Keratinocyte (primary cell): ENCODE results near the gene PRKAR1B. TPM values are rescaled to one million over a fixed set of nuclear protein-coding genes. Genes with fewer than 3 reads are reported as not detected.
"Not testable (repeated sequence)": the region's sequence is repeated elsewhere in the genome, so short reads cannot be mapped to it uniquely, and the experiment has no call there.

Source experiments
- DNase-seq: peaks from one replicate; pipeline ENCODE4 v3.0.0-alpha.2; 2011; ENCODE audit warnings: low read depth, missing footprints, low spot score
- FAIRE-seq: peaks from 2 replicates; lab custom pipeline; 2011; peaks lifted over from hg19 to GRCh38; lab: Jason Lieb, UNC
- H2AFZ ChIP-seq: 2 replicates; pipeline ENCODE4 v1.6.0; 2012; ENCODE audit warnings: low read length, control low read depth, inconsistent platforms; ENCODE audit not compliant: control insufficient read depth
- H3K27ac ChIP-seq: 2 replicates; pipeline ENCODE4 v1.5.1; 2011; ENCODE audit warnings: low read length; ENCODE audit not compliant: control insufficient read depth, insufficient read depth
- H3K27me3 ChIP-seq: 3 replicates; pipeline ENCODE4 v1.6.0; 2011; ENCODE audit warnings: low read length; ENCODE audit not compliant: control insufficient read depth, insufficient read depth; ENCODE audit errors: extremely low read depth
- H3K36me3 ChIP-seq, 2 experiments: 2 replicates in 1 of 2; 3 replicates in 1 of 2; pipeline ENCODE4 v1.5.1; 2011; ENCODE audit warnings: low read length in 2 of 2, mild to moderate bottlenecking in 1 of 2; ENCODE audit not compliant: control insufficient read depth in 2 of 2, insufficient read depth in 2 of 2; ENCODE audit errors: extremely low read depth in 1 of 2
- H3K4me1 ChIP-seq: 3 replicates; pipeline ENCODE4 v1.5.1; 2011; ENCODE audit warnings: low read length; ENCODE audit not compliant: control insufficient read depth, insufficient read depth; ENCODE audit errors: extremely low read depth
- H3K4me2 ChIP-seq: 3 replicates; pipeline ENCODE4 v1.6.0; 2011; ENCODE audit warnings: low read depth, low read length; ENCODE audit not compliant: control insufficient read depth, insufficient read depth; ENCODE audit errors: extremely low read depth
- H3K4me3 ChIP-seq, 3 experiments: fragments of 200-600 bp in 1 of 3; sonication (generic) in 1 of 3; 2 replicates in 2 of 3; 3 replicates in 1 of 3; pipeline ENCODE4 v1.5.1; 2011 to 2016; ENCODE audit warnings: low read length in 3 of 3, mild to moderate bottlenecking in 3 of 3, control low read depth in 2 of 3, inconsistent platforms in 1 of 3, low read depth in 1 of 3, mixed read lengths in 1 of 3, mixed run types in 1 of 3, moderate library complexity in 1 of 3; ENCODE audit not compliant: control insufficient read depth in 2 of 3, insufficient read depth in 2 of 3; ENCODE audit errors: extremely low read depth in 1 of 3
- H3K79me2 ChIP-seq: 2 replicates; pipeline ENCODE4 v1.6.0; 2012; ENCODE audit warnings: low read length; ENCODE audit not compliant: control insufficient read depth, insufficient read depth
- H3K9ac ChIP-seq: 3 replicates; pipeline ENCODE4 v1.6.0; 2011; ENCODE audit warnings: low read length; ENCODE audit not compliant: control insufficient read depth, insufficient read depth; ENCODE audit errors: extremely low read depth
- H3K9me1 ChIP-seq: 3 replicates; pipeline ENCODE4 v1.6.0; 2011; ENCODE audit warnings: low read length; ENCODE audit not compliant: control insufficient read depth, insufficient read depth; ENCODE audit errors: extremely low read depth
- H3K9me3 ChIP-seq: 2 replicates; pipeline ENCODE4 v1.5.1; 2012; ENCODE audit warnings: low read depth, low read length; ENCODE audit not compliant: control insufficient read depth
- H4K20me1 ChIP-seq: 3 replicates; pipeline ENCODE4 v1.6.0; 2011; ENCODE audit warnings: low read length; ENCODE audit not compliant: control insufficient read depth, insufficient read depth; ENCODE audit errors: extremely low read depth
- EZH2 ChIP-seq: IDR thresholded peaks from one replicate; pipeline ENCODE4 v1.6.1; 2012; ENCODE audit warnings: inconsistent platforms, mild to moderate bottlenecking, low read length, moderate library complexity
- dilution Hi-C: fragments of 300-500 bp; cut with MboI; formaldehyde crosslinking; loops from one replicate; pipeline ENCODE4 v1.7.0; 2020; ENCODE audit warnings: low sequenced_read_pairs; ENCODE audit not compliant: extremely low pct_ligation_motif_present
- polyA plus RNA-seq, 5 experiments: library from polyadenylated mRNA; depleted of rRNA in 3 of 5; stranded (reverse) in 3 of 5; stranded (forward) in 1 of 5; unstranded in 1 of 5; fragments of >200 nt; gene quantifications; 1 replicate in 1 of 5; 2 replicates in 3 of 5; 3 replicates in 1 of 5; pipeline versions ENCODE4 v1.2.1 to v1.2.3, GENCODE V29; 2011 to 2012; ENCODE audit warnings: missing spikeins in 2 of 5, low read depth in 1 of 5, low replicate concordance in 1 of 5
- TF ChIP-seq, protein P1 (sequence below), 3 experiments: IDR thresholded peaks in 1 of 3; conservative IDR thresholded peaks in 1 of 3; optimal IDR thresholded peaks in 1 of 3; 2 replicates in 2 of 3; 3 replicates in 1 of 3; pipeline versions ENCODE3 to v1.5.1; 2011; ENCODE audit warnings: low read length in 3 of 3, mild to moderate bottlenecking in 3 of 3, moderate library complexity in 2 of 3, control low read depth in 1 of 3, inconsistent platforms in 1 of 3; ENCODE audit not compliant: insufficient read depth in 2 of 3; ENCODE audit errors: extremely low read depth in 1 of 3

PRKAR1B gene
- polyA plus RNA-seq, 1 donor (not counting 4 experiments of a cell fraction or from before 2014, with no cell fraction given): 10.8 TPM

DNA sequence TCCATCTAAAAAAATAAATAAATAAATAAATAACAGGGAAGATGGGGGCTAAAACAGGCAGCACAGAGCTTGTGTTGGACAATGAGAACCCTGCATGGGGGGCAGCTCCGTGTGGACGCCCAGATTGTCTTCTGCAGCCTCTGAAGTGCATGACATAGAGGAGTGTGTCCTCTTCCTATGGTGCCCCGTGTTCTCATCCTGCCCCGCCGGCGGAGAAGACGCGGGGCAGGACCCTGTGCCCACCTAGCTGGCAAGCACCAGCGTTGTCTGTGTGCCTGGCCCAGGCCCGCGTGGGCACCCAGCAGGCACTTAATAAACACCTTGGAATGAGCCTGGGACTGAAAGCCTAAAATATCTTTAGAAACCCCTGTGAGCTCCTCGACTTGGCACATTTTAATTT, 89.3 kb downstream of the PRKAR1B start:
- Histone ChIP-seq H2AFZ (no peak overlapping the region), H3K27ac (no peak overlapping the region), H3K4me1 (peaks cover 3% of the 10 kb centered on the region), H3K4me2 (no peak overlapping the region), H3K9ac (no peak overlapping the region), H3K9me1 (no peaks in the 10 kb centered on the region), H3K79me2 (no peaks in the 10 kb centered on the region), H4K20me1 (no peaks in the 10 kb centered on the region), H3K9me3 (no peaks in the 10 kb centered on the region), H3K27me3 (no peaks in the 10 kb centered on the region), H3K4me3 (no peak overlapping the region), H3K36me3 (no peaks in the 10 kb centered on the region)
- dilution Hi-C loops: no loop called here
- no peak for DNase-seq
- no peak for FAIRE-seq
- TF ChIP-seq, protein P1, sequence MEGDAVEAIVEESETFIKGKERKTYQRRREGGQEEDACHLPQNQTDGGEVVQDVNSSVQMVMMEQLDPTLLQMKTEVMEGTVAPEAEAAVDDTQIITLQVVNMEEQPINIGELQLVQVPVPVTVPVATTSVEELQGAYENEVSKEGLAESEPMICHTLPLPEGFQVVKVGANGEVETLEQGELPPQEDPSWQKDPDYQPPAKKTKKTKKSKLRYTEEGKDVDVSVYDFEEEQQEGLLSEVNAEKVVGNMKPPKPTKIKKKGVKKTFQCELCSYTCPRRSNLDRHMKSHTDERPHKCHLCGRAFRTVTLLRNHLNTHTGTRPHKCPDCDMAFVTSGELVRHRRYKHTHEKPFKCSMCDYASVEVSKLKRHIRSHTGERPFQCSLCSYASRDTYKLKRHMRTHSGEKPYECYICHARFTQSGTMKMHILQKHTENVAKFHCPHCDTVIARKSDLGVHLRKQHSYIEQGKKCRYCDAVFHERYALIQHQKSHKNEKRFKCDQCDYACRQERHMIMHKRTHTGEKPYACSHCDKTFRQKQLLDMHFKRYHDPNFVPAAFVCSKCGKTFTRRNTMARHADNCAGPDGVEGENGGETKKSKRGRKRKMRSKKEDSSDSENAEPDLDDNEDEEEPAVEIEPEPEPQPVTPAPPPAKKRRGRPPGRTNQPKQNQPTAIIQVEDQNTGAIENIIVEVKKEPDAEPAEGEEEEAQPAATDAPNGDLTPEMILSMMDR (optimal IDR thresholded peaks at IDR 0.05 in 1 of 3, IDR thresholded peaks at IDR 0.05 in 1 of 3, conservative IDR thresholded peaks at IDR 0.05 in 1 of 3; ENCODE audit: extremely low read depth in 1 of 3, insufficient read depth in 2 of 3, low read length in 3 of 3): no peak
- TF ChIP-seq EZH2: no peak

DNA sequence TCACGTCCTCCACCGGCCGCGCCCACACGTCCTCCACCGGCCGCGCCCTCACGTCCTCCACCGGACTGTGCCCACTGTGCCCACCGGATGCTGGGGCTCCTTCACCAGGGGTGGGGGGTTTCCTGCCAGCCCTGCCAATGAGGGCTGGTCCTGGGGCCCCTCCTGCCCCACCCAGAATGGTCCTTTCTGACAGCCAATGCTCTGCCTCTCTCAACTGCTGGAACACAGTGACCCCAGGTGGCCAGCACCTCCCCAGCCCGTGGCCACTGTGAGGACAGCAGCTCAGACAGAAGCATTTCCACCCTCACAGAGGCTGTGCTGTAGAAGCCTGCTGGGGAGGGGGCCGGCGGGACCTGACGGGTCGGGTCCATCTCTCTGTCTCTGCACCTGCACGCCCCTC, 90.7 kb downstream of the PRKAR1B start:
- Histone ChIP-seq H3K9me3 (no peaks in the 10 kb centered on the region), H3K4me1 (peaks cover 3% of the 10 kb centered on the region), H2AFZ (no peak overlapping the region), H4K20me1 (no peaks in the 10 kb centered on the region), H3K79me2 (no peaks in the 10 kb centered on the region), H3K36me3 (no peaks in the 10 kb centered on the region), H3K9ac (no peak overlapping the region), H3K27me3 (no peaks in the 10 kb centered on the region), H3K4me3 (no peak overlapping the region), H3K27ac (no peak overlapping the region), H3K4me2 (no peak overlapping the region), H3K9me1 (no peaks in the 10 kb centered on the region)
- FAIRE-seq (no peak), DNase-seq (no peak)
- no peak for TF ChIP-seq EZH2
- TF ChIP-seq, protein P1 (optimal IDR thresholded peaks at IDR 0.05 in 1 of 3, IDR thresholded peaks at IDR 0.05 in 1 of 3, conservative IDR thresholded peaks at IDR 0.05 in 1 of 3; ENCODE audit: extremely low read depth in 1 of 3, insufficient read depth in 2 of 3, low read length in 3 of 3): peak in 2 of 3 experiments; percentile 17 to 65
- dilution Hi-C loops: no loop called here

GRCh38 chr7:635687-636382, 91.2 kb downstream of the PRKAR1B start:
- H3K36me3 ChIP-seq, FAIRE-seq, DNase-seq, H2AFZ ChIP-seq, H3K27ac ChIP-seq, H3K4me2 ChIP-seq, H3K9me3 ChIP-seq, H3K27me3 ChIP-seq, H4K20me1 ChIP-seq, H3K79me2 ChIP-seq, dilution Hi-C loops, H3K4me3 ChIP-seq, H3K9me1 ChIP-seq, H3K9ac ChIP-seq, H3K4me1 ChIP-seq: not testable (repeated sequence)
